Natural killer cell treated with Interleukin-12 subunit alpha and Interleukin-12 subunit beta and Interleukin-15 and Interleukin-18, amount 100 ng/mL, for 72 hours (primary cell): ENCODE measurements around the gene ANKRD44. TPM values are rescaled to one million over a fixed set of nuclear protein-coding genes. Genes with fewer than 3 reads are reported as not detected.
A peak's percentile ranks its signal among the peaks of the same experiment; 100 is the strongest.

Source experiments
- ATAC-seq, 2 donors: fragments of 150-1000 bp; cut with Tn5 transposase in 1 of 2; sonication (Bioruptor Pico), chemical (Tn5 transposase) in 1 of 2; 2 replicates each; pipeline ENCODE4 v1.10.0; 2021
- DNase-seq: peaks from one replicate; pipeline ENCODE4 v3.0.0; 2022; ENCODE audit warnings: low spot score
- H3K27ac Mint-ChIP-seq, 2 donors: 1 replicate in 1 of 2; 2 replicates in 1 of 2; pipeline ENCODE4 v1.8.0; 2022; ENCODE audit warnings: mixed read lengths in 2 of 2, mild to moderate bottlenecking in 1 of 2, moderate library complexity in 1 of 2
- H3K27me3 Mint-ChIP-seq, 2 donors: 1 replicate in 1 of 2; 2 replicates in 1 of 2; pipeline ENCODE4 v1.8.0; 2022; ENCODE audit warnings: mixed read lengths in 2 of 2
- H3K36me3 Mint-ChIP-seq: one replicate; pipeline ENCODE4 v1.8.0; 2022; ENCODE audit warnings: mixed read lengths
- H3K4me1 Mint-ChIP-seq, 2 donors: 1 replicate in 1 of 2; 2 replicates in 1 of 2; pipeline ENCODE4 v1.8.0; 2022; ENCODE audit warnings: low read depth in 2 of 2, mixed read lengths in 2 of 2, mild to moderate bottlenecking in 1 of 2
- H3K4me3 Mint-ChIP-seq: one replicate; pipeline ENCODE4 v1.8.0; 2022; ENCODE audit warnings: mixed read lengths
- H3K9me3 Mint-ChIP-seq: 2 replicates; pipeline ENCODE4 v1.8.0; 2022; ENCODE audit warnings: mixed read lengths
- total RNA-seq, 2 donors: library from RNA; stranded (reverse); gene quantifications; one replicate each; pipeline ENCODE4 v1.2.3, GENCODE V29; 2022

The ANKRD44 gene
- total RNA-seq, 2 donors from 2014 or later = 307 to 413 TPM

GRCh38 chr2:197229509-197230443, 80.8 kb downstream of the ANKRD44 start:
- Mint-ChIP-seq H3K27me3 (no peaks in the 10 kb centered on the region), H3K4me1 (peaks cover 75 to 79% of the 10 kb centered on the region in 2 donors), H3K9me3 (no peaks in the 10 kb centered on the region), H3K36me3 (peaks cover 5% of the 10 kb centered on the region), H3K27ac (peak overlapping the region; percentile 65 to 88), H3K4me3 (peak overlapping the region; percentile 9)
- DNase-seq (no peak), ATAC-seq (peak; percentile 33 to 51)

- H3K4me3 Mint-ChIP-seq = no peak overlapping the region
- H3K9me3 Mint-ChIP-seq = peaks cover 2% of the 10 kb centered on the region
- no peaks in the 10 kb centered on the region for H3K27me3 Mint-ChIP-seq
- peaks cover 59 to 65% of the 10 kb centered on the region in 2 donors for H3K4me1 Mint-ChIP-seq
- no peak for DNase-seq
- no peak for ATAC-seq
- peak overlapping the region; percentile 43 to 88 for H3K27ac Mint-ChIP-seq
- no peaks in the 10 kb centered on the region for H3K36me3 Mint-ChIP-seq
These were observed 87.1 kb downstream of the ANKRD44 start for GRCh38 chr2:197223451-197223850.

GRCh38 chr2:197219636-197220035, 90.9 kb downstream of the ANKRD44 start:
- Mint-ChIP-seq H3K4me3 (no peak overlapping the region), H3K27me3 (no peaks in the 10 kb centered on the region), H3K27ac (peak overlapping the region in 1 of 2 donors; percentile 93), H3K9me3 (peaks cover 4% of the 10 kb centered on the region), H3K36me3 (peaks cover 4% of the 10 kb centered on the region), H3K4me1 (peaks cover 52 to 63% of the 10 kb centered on the region in 2 donors)
- ATAC-seq = no peak
- no peak for DNase-seq

GRCh38 chr2:197217541-197217940, 93.0 kb downstream of the ANKRD44 start:
- ATAC-seq = no peak
- DNase-seq = no peak
- Mint-ChIP-seq H3K36me3 (peaks cover 4% of the 10 kb centered on the region), H3K9me3 (peaks cover 4% of the 10 kb centered on the region), H3K27ac (peak overlapping the region; percentile 88 to 93), H3K4me1 (peaks cover 54 to 68% of the 10 kb centered on the region in 2 donors), H3K4me3 (peak overlapping the region; percentile 61), H3K27me3 (no peaks in the 10 kb centered on the region)

- Mint-ChIP-seq H3K27me3 (no peaks in the 10 kb centered on the region), H3K36me3 (peaks cover 4% of the 10 kb centered on the region), H3K27ac (peak overlapping the region; percentile 88 to 93), H3K4me1 (peaks cover 54 to 70% of the 10 kb centered on the region in 2 donors), H3K4me3 (peak overlapping the region; percentile 61), H3K9me3 (peaks cover 4% of the 10 kb centered on the region)
- ATAC-seq (peak in 1 of 2 donors; percentile 62), DNase-seq (no peak)
These were observed 94.1 kb downstream of the ANKRD44 start for GRCh38 chr2:197216361-197216979.

DNA sequence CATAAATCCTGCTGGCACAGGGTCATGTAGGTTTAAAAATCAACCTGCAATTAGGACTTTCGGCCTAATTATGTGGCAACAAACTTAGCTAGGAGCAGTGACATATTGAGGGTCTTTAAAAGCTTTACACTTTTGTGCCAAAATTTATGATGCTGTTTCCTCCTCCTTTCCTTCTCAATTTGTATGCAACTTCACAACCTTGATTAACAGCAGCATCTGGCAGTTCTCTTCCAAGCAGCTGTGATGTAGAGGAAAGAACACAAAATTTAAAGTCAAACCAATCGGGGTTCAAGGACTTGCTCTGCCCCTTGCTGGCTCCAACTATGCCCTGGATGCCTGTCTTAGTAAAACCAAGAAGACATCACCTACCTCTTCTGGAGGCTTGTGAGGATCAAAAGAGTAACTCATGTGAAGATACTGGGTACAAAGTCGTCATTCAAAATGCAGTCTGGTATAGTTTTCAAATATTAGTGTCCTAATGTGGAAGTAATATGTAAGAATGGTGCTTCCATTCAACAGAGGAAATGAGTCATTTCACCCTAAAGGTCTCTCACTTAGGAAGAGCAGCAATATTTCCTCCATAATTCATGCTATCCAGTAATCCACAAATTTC, 94.7 kb downstream of the ANKRD44 start:
- Mint-ChIP-seq H3K4me1 (peaks cover 58 to 75% of the 10 kb centered on the region in 2 donors), H3K36me3 (peaks cover 4% of the 10 kb centered on the region), H3K9me3 (peaks cover 4% of the 10 kb centered on the region), H3K27ac (peak overlapping the region; percentile 88 to 93), H3K4me3 (peak overlapping the region; percentile 61), H3K27me3 (no peaks in the 10 kb centered on the region)
- DNase-seq (no peak), ATAC-seq (peak in 1 of 2 donors; percentile 56)

GRCh38 chr2:197212344-197213262, 98.0 kb downstream of the ANKRD44 start:
- peak in 1 of 2 donors; percentile 19 for ATAC-seq

GRCh38 chr2:197211881-197212342, 98.7 kb downstream of the ANKRD44 start:
- Mint-ChIP-seq H3K27me3 (no peaks in the 10 kb centered on the region), H3K4me1 (peaks cover 80 to 95% of the 10 kb centered on the region in 2 donors), H3K27ac (peak overlapping the region; percentile 88 to 93), H3K4me3 (peak overlapping the region; percentile 68), H3K36me3 (peaks cover 4% of the 10 kb centered on the region), H3K9me3 (no peaks in the 10 kb centered on the region)
- DNase-seq = no peak
- ATAC-seq = peak; percentile 8 to 46

More at GRCh38 chr2:197212344-197213262, 98.0 kb downstream of the ANKRD44 start:
- peak overlapping the region; percentile 88 to 93 for H3K27ac Mint-ChIP-seq
- H3K36me3 Mint-ChIP-seq = peaks cover 4% of the 10 kb centered on the region
- H3K4me1 Mint-ChIP-seq = peaks cover 79 to 95% of the 10 kb centered on the region in 2 donors
- peak overlapping the region; percentile 68 for H3K4me3 Mint-ChIP-seq
- H3K9me3 Mint-ChIP-seq = no peaks in the 10 kb centered on the region
- H3K27me3 Mint-ChIP-seq = no peaks in the 10 kb centered on the region
- no peak for DNase-seq

DNA sequence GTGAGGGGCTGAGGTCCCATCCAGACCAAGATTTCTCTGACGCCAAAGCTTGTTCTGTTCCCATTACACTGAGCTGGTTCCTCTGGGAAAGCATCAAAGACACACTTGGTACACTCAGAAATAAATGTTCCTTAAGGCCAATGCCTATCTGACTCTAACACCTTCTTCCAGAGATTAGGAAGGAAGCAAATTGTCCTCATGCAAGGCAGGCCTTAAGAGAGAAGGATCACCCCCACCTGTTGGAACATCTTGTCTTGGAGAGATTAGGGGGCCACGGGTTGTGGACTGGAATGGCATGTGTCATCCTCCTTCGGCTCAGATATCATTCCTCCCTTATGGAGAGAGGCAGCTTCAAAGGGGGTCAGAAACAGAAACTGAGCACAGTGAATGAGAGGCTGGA, 100.2 kb downstream of the ANKRD44 start:
- H3K27me3 Mint-ChIP-seq = no peaks in the 10 kb centered on the region
- H3K27ac Mint-ChIP-seq = peak overlapping the region; percentile 88 to 93
- H3K9me3 Mint-ChIP-seq = no peaks in the 10 kb centered on the region
- no peak for ATAC-seq
- H3K4me1 Mint-ChIP-seq = peaks cover 81 to 95% of the 10 kb centered on the region in 2 donors
- H3K4me3 Mint-ChIP-seq = peak overlapping the region; percentile 68
- no peaks in the 10 kb centered on the region for H3K36me3 Mint-ChIP-seq
- DNase-seq = no peak

- Mint-ChIP-seq H3K9me3 (no peaks in the 10 kb centered on the region), H3K36me3 (no peaks in the 10 kb centered on the region)
These were observed 100.7 kb downstream of the ANKRD44 start for GRCh38 chr2:197209742-197210408.

GRCh38 chr2:197209246-197209645, 101.3 kb downstream of the ANKRD44 start:
- DNase-seq = no peak

More at GRCh38 chr2:197209742-197210408, 100.7 kb downstream of the ANKRD44 start:
- DNase-seq = peak; percentile 67
- peaks cover 82 to 95% of the 10 kb centered on the region in 2 donors for H3K4me1 Mint-ChIP-seq
- H3K27ac Mint-ChIP-seq = peak overlapping the region; percentile 88 to 93
- peak overlapping the region; percentile 68 for H3K4me3 Mint-ChIP-seq
- H3K27me3 Mint-ChIP-seq = no peaks in the 10 kb centered on the region
- ATAC-seq = peak; percentile 60 to 64

DNA sequence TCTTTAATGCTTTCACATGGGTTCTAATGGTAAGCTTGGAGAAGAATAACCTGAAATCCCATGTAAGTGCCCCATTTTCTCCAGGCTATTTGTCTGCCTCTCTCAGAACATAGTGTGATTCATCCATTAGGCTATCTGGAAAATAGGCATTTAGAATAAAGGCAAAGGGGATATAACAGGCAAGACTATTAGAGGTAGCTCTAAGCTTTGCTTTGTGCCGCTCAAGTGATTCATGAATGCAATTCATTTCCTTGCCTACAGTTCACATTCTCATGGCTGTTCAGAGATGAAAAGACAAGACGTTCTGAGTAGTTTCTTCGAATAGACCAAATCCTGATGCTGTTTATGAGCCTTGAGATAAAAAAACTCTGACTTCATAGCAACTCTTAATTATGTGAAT, 101.7 kb downstream of the ANKRD44 start:
- Mint-ChIP-seq H3K27ac (peak overlapping the region; percentile 88 to 93), H3K27me3 (no peaks in the 10 kb centered on the region), H3K4me1 (peaks cover 84 to 95% of the 10 kb centered on the region in 2 donors), H3K9me3 (no peaks in the 10 kb centered on the region), H3K4me3 (peak overlapping the region; percentile 68), H3K36me3 (no peaks in the 10 kb centered on the region)
- ATAC-seq (no peak), DNase-seq (no peak)

More at GRCh38 chr2:197209246-197209645, 101.3 kb downstream of the ANKRD44 start:
- Mint-ChIP-seq H3K36me3 (no peaks in the 10 kb centered on the region), H3K27ac (peak overlapping the region; percentile 88 to 93), H3K4me1 (peaks cover 84 to 96% of the 10 kb centered on the region in 2 donors), H3K9me3 (no peaks in the 10 kb centered on the region), H3K27me3 (no peaks in the 10 kb centered on the region), H3K4me3 (peak overlapping the region; percentile 68)
- no peak for ATAC-seq
